HEK293 (cell line): ENCODE measurements around the gene METTL25B.

Experiments
- CTCF ChIP-seq: fragments of 450-650 bp; formaldehyde crosslinking; IDR thresholded peaks from 2 replicates; pipeline ENCODE4 v1.5.1; 2016; ENCODE audit warnings: missing biosample characterization, missing genetic modification characterization
- EGR2 ChIP-seq: fragments of 450-650 bp; formaldehyde crosslinking; IDR thresholded peaks from 2 replicates; pipeline ENCODE4 v1.5.1; 2016; ENCODE audit warnings: low read depth, missing biosample characterization, missing genetic modification characterization
- GLIS2 ChIP-seq: fragments of 450-650 bp; formaldehyde crosslinking; IDR thresholded peaks from 2 replicates; pipeline ENCODE4 v1.5.1; 2016; ENCODE audit warnings: missing biosample characterization, missing genetic modification characterization
- HIC1 ChIP-seq: fragments of 450-650 bp; formaldehyde crosslinking; IDR thresholded peaks from 2 replicates; pipeline ENCODE4 v1.5.1; 2016; ENCODE audit warnings: missing biosample characterization, missing genetic modification characterization
- PRDM2 ChIP-seq: fragments of 450-650 bp; formaldehyde crosslinking; IDR thresholded peaks from 2 replicates; pipeline ENCODE4 v1.5.1; 2016; ENCODE audit warnings: missing biosample characterization, missing genetic modification characterization, borderline replicate concordance
- ZBTB10 ChIP-seq: fragments of 450-650 bp; formaldehyde crosslinking; IDR thresholded peaks from 2 replicates; pipeline ENCODE4 v1.5.1; 2016; ENCODE audit warnings: missing biosample characterization, missing genetic modification characterization
- ZBTB26 ChIP-seq: fragments of 450-650 bp; formaldehyde crosslinking; optimal IDR thresholded peaks from 2 replicates; pipeline ENCODE3; 2016; ENCODE audit warnings: missing biosample characterization, mild to moderate bottlenecking, missing genetic modification characterization
- ZEB2 ChIP-seq: fragments of 450-650 bp; formaldehyde crosslinking; IDR thresholded peaks from 2 replicates; pipeline ENCODE4 v1.5.1; 2016; ENCODE audit warnings: missing biosample characterization, missing genetic modification characterization
- ZFP41 ChIP-seq: fragments of 450-650 bp; formaldehyde crosslinking; IDR thresholded peaks from 2 replicates; pipeline ENCODE4 v1.5.1; 2016; ENCODE audit warnings: missing biosample characterization, missing genetic modification characterization, borderline replicate concordance
- ZFP69B ChIP-seq: fragments of 450-650 bp; formaldehyde crosslinking; IDR thresholded peaks from 2 replicates; pipeline ENCODE4 v1.5.1; 2016; ENCODE audit warnings: missing biosample characterization, missing genetic modification characterization
- ZNF10 ChIP-seq: fragments of 450-650 bp; formaldehyde crosslinking; IDR thresholded peaks from 2 replicates; pipeline ENCODE4 v1.5.1; 2017; ENCODE audit warnings: missing biosample characterization, missing genetic modification characterization
- ZNF184 ChIP-seq: fragments of 450-650 bp; IDR thresholded peaks from 2 replicates; pipeline ENCODE4 v1.5.1; 2018; ENCODE audit warnings: missing biosample characterization, mild to moderate bottlenecking, missing genetic modification characterization
- ZNF26 ChIP-seq: fragments of 450-650 bp; formaldehyde crosslinking; IDR thresholded peaks from 2 replicates; pipeline ENCODE4 v1.5.1; 2016; ENCODE audit warnings: missing biosample characterization, missing genetic modification characterization
- ZNF416 ChIP-seq: fragments of 450-650 bp; formaldehyde crosslinking; IDR thresholded peaks from 2 replicates; pipeline ENCODE4 v1.5.1; 2016; ENCODE audit warnings: missing biosample characterization, missing genetic modification characterization
- ZNF426 ChIP-seq: fragments of 450-650 bp; formaldehyde crosslinking; IDR thresholded peaks from 2 replicates; pipeline ENCODE4 v1.5.1; 2017; ENCODE audit warnings: missing biosample characterization, missing genetic modification characterization, mild to moderate bottlenecking, inconsistent platforms, moderate library complexity
- ZNF544 ChIP-seq: fragments of 450-650 bp; formaldehyde crosslinking; IDR thresholded peaks from 2 replicates; pipeline ENCODE4 v1.5.0; 2017; ENCODE audit warnings: missing biosample characterization, missing genetic modification characterization
- ZNF561 ChIP-seq: fragments of 450-650 bp; IDR thresholded peaks from 2 replicates; pipeline ENCODE4 v1.5.1; 2018; ENCODE audit warnings: missing biosample characterization, missing genetic modification characterization, borderline replicate concordance
- ZNF639 ChIP-seq: fragments of 450-650 bp; formaldehyde crosslinking; IDR thresholded peaks from 2 replicates; pipeline ENCODE4 v1.5.1; 2016; ENCODE audit warnings: missing biosample characterization, missing genetic modification characterization
- ZNF654 ChIP-seq: fragments of 450-650 bp; formaldehyde crosslinking; IDR thresholded peaks from 2 replicates; pipeline ENCODE4 v1.5.1; 2016; ENCODE audit warnings: low read depth, missing biosample characterization, missing genetic modification characterization
- ZNF76 ChIP-seq: fragments of 450-650 bp; formaldehyde crosslinking; IDR thresholded peaks from 2 replicates; pipeline ENCODE4; 2016; ENCODE audit warnings: low read depth, missing biosample characterization, missing genetic modification characterization, borderline replicate concordance
- ZXDB ChIP-seq: fragments of 450-650 bp; formaldehyde crosslinking; IDR thresholded peaks from 2 replicates; pipeline ENCODE4 v1.5.1; 2016; ENCODE audit warnings: missing biosample characterization, missing genetic modification characterization

The METTL25B gene

GRCh38 chr1:156750711-156751450 lies 22.6 kb downstream of the METTL25B start (continued):
- TF ChIP-seq ZNF76 (tag by site-specific recombination): peak; percentile 76
- TF ChIP-seq ZFP69B (tag by site-specific recombination): 0 out of 2 replicates have a peak, but pooled peaks have one; percentile 12
- no peak for TF ChIP-seq ZNF416 (tag by site-specific recombination)
- no peak for TF ChIP-seq ZNF639 (tag by site-specific recombination)
- TF ChIP-seq HIC1 (tag by site-specific recombination): peak; percentile 24
- TF ChIP-seq ZNF561 (tag by site-specific recombination): no peak
- no peak for TF ChIP-seq ZNF10 (tag by site-specific recombination)
- TF ChIP-seq GLIS2: peak; percentile 81
- TF ChIP-seq ZBTB26 (tag by site-specific recombination): peak; percentile 83
- peak; percentile 33; the same call in 1 of the 2 replicates for TF ChIP-seq CTCF
- no peak for TF ChIP-seq PRDM2 (tag by site-specific recombination)
- peak; percentile 40; the same call in 1 of the 2 replicates for TF ChIP-seq ZXDB (tag by site-specific recombination)
- TF ChIP-seq ZNF654 (tag by site-specific recombination): no peak
- TF ChIP-seq EGR2 (tag by site-specific recombination): peak; percentile 87; the same call in 1 of the 2 replicates
- no peak for TF ChIP-seq ZNF426 (tag by site-specific recombination)
- no peak for TF ChIP-seq ZFP41
- TF ChIP-seq ZEB2 (tag by site-specific recombination): peak; percentile 36; the same call in 1 of the 2 replicates
- TF ChIP-seq ZNF26 (tag by site-specific recombination): no peak
- no peak for TF ChIP-seq ZNF544 (tag by site-specific recombination)
- TF ChIP-seq ZBTB10 (tag by site-specific recombination): peak; percentile 68
- TF ChIP-seq ZNF184 (tag by site-specific recombination): no peak
